Astrocyte (in vitro differentiated cells and primary cell): ENCODE data around the gene VKORC1L1. TPM values are rescaled to one million over a fixed set of nuclear protein-coding genes. Genes with fewer than 3 reads are reported as not detected.

ENCODE experiments used
- DNase-seq: peaks from one replicate; pipeline ENCODE4 v3.0.0-alpha.2; 2010; ENCODE audit warnings: low read depth
- FAIRE-seq: peaks from 2 replicates; lab custom pipeline; 2011; peaks lifted over from hg19 to GRCh38; lab: Jason Lieb, UNC
- H2AFZ ChIP-seq: 2 replicates; pipeline ENCODE4 v1.6.0; 2012; ENCODE audit warnings: low read depth, low read length, inconsistent platforms
- H3K27ac ChIP-seq: 2 replicates; pipeline ENCODE4 v1.5.1; 2011; ENCODE audit warnings: low read depth, low read length, inconsistent platforms
- H3K27me3 ChIP-seq: 2 replicates; pipeline ENCODE4 v1.6.0; 2011; ENCODE audit warnings: low read length, inconsistent platforms; ENCODE audit not compliant: insufficient read depth
- H3K36me3 ChIP-seq: 2 replicates; pipeline ENCODE4 v1.5.1; 2011; ENCODE audit warnings: low read length, inconsistent platforms; ENCODE audit not compliant: insufficient read depth
- H3K4me1 ChIP-seq: 2 replicates; pipeline ENCODE4 v1.5.1; 2011; ENCODE audit warnings: low read length, inconsistent platforms; ENCODE audit not compliant: insufficient read depth
- H3K4me2 ChIP-seq: 2 replicates; pipeline ENCODE4 v1.6.0; 2012; ENCODE audit warnings: low read length, inconsistent platforms
- H3K4me3 ChIP-seq: 2 replicates; pipeline ENCODE4 v1.5.1; 2011; ENCODE audit warnings: low read depth, mild to moderate bottlenecking, low read length, inconsistent platforms; ENCODE audit not compliant: insufficient read depth
- H3K79me2 ChIP-seq: 2 replicates; pipeline ENCODE4 v1.6.0; 2012; ENCODE audit warnings: mild to moderate bottlenecking, low read length, inconsistent platforms; ENCODE audit not compliant: insufficient read depth
- H3K9ac ChIP-seq: 2 replicates; pipeline ENCODE4 v1.6.0; 2012; ENCODE audit warnings: mild to moderate bottlenecking, low read length, inconsistent platforms
- H3K9me3 ChIP-seq: 2 replicates; pipeline ENCODE4 v1.5.1; 2012; ENCODE audit warnings: low read depth, mild to moderate bottlenecking, low read length, inconsistent platforms; ENCODE audit not compliant: insufficient read depth
- H4K20me1 ChIP-seq: 2 replicates; pipeline ENCODE4 v1.6.0; 2012; ENCODE audit warnings: low read length, inconsistent platforms; ENCODE audit not compliant: insufficient read depth
- H3K27ac Mint-ChIP-seq: one replicate; pipeline ENCODE4 v1.8.0; 2021; ENCODE audit warnings: mild to moderate bottlenecking, mixed read lengths; ENCODE audit not compliant: unreplicated experiment
- H3K27me3 Mint-ChIP-seq: one replicate; pipeline ENCODE4 v1.8.0; 2021; ENCODE audit warnings: low read depth, mixed read lengths; ENCODE audit not compliant: unreplicated experiment
- H3K36me3 Mint-ChIP-seq: one replicate; pipeline ENCODE4 v1.8.0; 2021; ENCODE audit warnings: low read depth, mixed read lengths; ENCODE audit not compliant: unreplicated experiment
- H3K4me1 Mint-ChIP-seq: one replicate; pipeline ENCODE4 v1.8.0; 2021; ENCODE audit warnings: low read depth, mixed read lengths; ENCODE audit not compliant: unreplicated experiment
- H3K4me3 Mint-ChIP-seq: one replicate; pipeline ENCODE4 v1.8.0; 2021; ENCODE audit warnings: mild to moderate bottlenecking, moderate library complexity, mixed read lengths; ENCODE audit not compliant: unreplicated experiment
- H3K9me3 Mint-ChIP-seq: one replicate; pipeline ENCODE4 v1.8.0; 2021; ENCODE audit warnings: mild to moderate bottlenecking, mixed read lengths; ENCODE audit not compliant: unreplicated experiment
- EZH2 ChIP-seq: IDR thresholded peaks from 2 replicates; pipeline ENCODE4 v1.6.1; 2012; ENCODE audit warnings: mild to moderate bottlenecking, low read length, inconsistent platforms; ENCODE audit not compliant: insufficient read depth
- total RNA-seq: library from RNA; stranded (reverse); gene quantifications from 2 replicates; pipeline ENCODE4 v1.2.1, GENCODE V29; 2021
- TF ChIP-seq, protein P1 (sequence below): IDR thresholded peaks from 2 replicates; pipeline ENCODE4 v1.5.1; 2011; ENCODE audit warnings: low read depth, mild to moderate bottlenecking, inconsistent platforms, low read length, moderate library complexity; ENCODE audit not compliant: insufficient read depth

The VKORC1L1 gene
- total RNA-seq, 1 donor from 2014 or later = 32.3 TPM

DNA sequence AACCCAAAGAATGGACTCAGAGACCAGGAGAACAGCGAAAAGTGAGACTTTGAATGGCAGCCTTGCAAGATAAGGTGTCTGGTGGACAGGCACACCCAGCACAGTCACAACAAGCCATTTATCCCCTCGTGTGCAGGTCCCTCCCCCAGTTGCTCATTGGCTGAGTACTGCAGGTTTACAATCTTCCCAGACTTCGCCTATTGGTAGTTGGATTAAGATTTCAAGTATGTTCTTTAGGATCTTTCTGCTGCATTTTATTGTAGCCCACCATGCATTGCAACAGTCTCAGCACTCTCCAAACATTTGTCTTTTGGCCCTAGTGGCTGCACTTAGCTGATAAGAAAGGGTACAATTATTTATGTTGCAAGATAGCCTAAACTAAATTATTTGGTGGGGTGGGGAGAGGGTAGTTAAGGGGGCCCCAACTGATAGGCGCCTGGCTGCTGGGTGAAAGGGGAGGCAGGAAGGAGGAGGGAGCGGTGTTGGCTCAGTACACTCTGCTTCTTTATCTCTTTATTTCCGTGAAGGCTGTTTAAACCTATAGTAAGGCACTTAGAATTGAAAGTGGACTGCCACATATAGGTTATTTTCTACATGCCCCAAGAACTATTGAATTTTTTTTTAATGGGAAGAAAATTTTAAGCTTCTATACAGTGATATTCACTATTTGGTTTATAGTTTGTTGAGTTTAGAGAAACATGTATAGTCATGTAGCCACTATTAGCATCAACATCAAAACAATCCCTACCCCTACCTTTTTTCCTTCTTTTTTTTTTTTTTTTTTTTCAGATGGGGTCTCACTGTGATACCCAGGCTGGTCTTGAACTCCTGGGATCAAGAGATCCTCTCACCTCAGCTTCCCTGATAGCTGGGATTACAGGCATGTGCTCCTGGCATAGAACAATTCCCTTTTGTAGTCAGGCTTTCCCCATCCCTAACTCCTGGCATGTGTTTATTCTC is 54.9 kb downstream of the VKORC1L1 start:
- H3K9me3 ChIP-seq = no peaks in the 10 kb centered on the region

GRCh38 chr7:65931685-65932084 is 58.8 kb downstream of the VKORC1L1 start:
- H3K27ac ChIP-seq = no peak overlapping the region
- Mint-ChIP-seq H3K9me3 (no peaks in the 10 kb centered on the region), H3K4me3 (no peak overlapping the region), H3K27ac (no peak overlapping the region), H3K27me3 (no peaks in the 10 kb centered on the region), H3K36me3 (no peaks in the 10 kb centered on the region), H3K4me1 (no peaks in the 10 kb centered on the region)
- H3K36me3 ChIP-seq = no peaks in the 10 kb centered on the region
- H4K20me1 ChIP-seq = peaks cover 46% of the 10 kb centered on the region
- no peaks in the 10 kb centered on the region for H3K27me3 ChIP-seq
- H3K79me2 ChIP-seq = peaks cover 57% of the 10 kb centered on the region
- no peak for FAIRE-seq
- H3K4me2 ChIP-seq = no peak overlapping the region
- DNase-seq = no peak
- H3K4me1 ChIP-seq = no peaks in the 10 kb centered on the region
- H2AFZ ChIP-seq = no peak overlapping the region
- TF ChIP-seq, protein P1, sequence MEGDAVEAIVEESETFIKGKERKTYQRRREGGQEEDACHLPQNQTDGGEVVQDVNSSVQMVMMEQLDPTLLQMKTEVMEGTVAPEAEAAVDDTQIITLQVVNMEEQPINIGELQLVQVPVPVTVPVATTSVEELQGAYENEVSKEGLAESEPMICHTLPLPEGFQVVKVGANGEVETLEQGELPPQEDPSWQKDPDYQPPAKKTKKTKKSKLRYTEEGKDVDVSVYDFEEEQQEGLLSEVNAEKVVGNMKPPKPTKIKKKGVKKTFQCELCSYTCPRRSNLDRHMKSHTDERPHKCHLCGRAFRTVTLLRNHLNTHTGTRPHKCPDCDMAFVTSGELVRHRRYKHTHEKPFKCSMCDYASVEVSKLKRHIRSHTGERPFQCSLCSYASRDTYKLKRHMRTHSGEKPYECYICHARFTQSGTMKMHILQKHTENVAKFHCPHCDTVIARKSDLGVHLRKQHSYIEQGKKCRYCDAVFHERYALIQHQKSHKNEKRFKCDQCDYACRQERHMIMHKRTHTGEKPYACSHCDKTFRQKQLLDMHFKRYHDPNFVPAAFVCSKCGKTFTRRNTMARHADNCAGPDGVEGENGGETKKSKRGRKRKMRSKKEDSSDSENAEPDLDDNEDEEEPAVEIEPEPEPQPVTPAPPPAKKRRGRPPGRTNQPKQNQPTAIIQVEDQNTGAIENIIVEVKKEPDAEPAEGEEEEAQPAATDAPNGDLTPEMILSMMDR = no peak
- TF ChIP-seq EZH2 = no peak
- no peak overlapping the region for H3K4me3 ChIP-seq
- no peaks in the 10 kb centered on the region for H3K9me3 ChIP-seq
- H3K9ac ChIP-seq = no peak overlapping the region

More for the DNA sequence above, 54.9 kb downstream of the VKORC1L1 start:
- Histone ChIP-seq H3K79me2 (peaks cover 31% of the 10 kb centered on the region), H3K27me3 (no peaks in the 10 kb centered on the region), H3K9ac (no peak overlapping the region), H3K36me3 (no peaks in the 10 kb centered on the region), H3K4me1 (no peaks in the 10 kb centered on the region), H2AFZ (no peak overlapping the region), H4K20me1 (peaks cover 52% of the 10 kb centered on the region), H3K4me3 (no peak overlapping the region), H3K4me2 (no peak overlapping the region), H3K27ac (no peak overlapping the region)
- no peak overlapping the region for H3K4me3 Mint-ChIP-seq
- H3K9me3 Mint-ChIP-seq = peaks cover 4% of the 10 kb centered on the region
- no peaks in the 10 kb centered on the region for H3K27me3 Mint-ChIP-seq
- DNase-seq (no peak), FAIRE-seq (no peak)
- TF ChIP-seq, protein P1 = no peak
- TF ChIP-seq EZH2 = no peak
- H3K36me3 Mint-ChIP-seq = no peaks in the 10 kb centered on the region
- H3K4me1 Mint-ChIP-seq = peaks cover 4% of the 10 kb centered on the region
- no peak overlapping the region for H3K27ac Mint-ChIP-seq

GRCh38 chr7:65937296-65937695 is 64.4 kb downstream of the VKORC1L1 start:
- H3K27me3 ChIP-seq = no peaks in the 10 kb centered on the region
- FAIRE-seq = no peak
- H3K27ac ChIP-seq = no peak overlapping the region
- TF ChIP-seq EZH2 = no peak
- TF ChIP-seq, protein P1 = no peak
- Mint-ChIP-seq H3K9me3 (no peaks in the 10 kb centered on the region), H3K4me1 (peaks cover 6% of the 10 kb centered on the region), H3K27me3 (no peaks in the 10 kb centered on the region), H3K27ac (peak overlapping the region; percentile 20), H3K4me3 (no peak overlapping the region), H3K36me3 (peaks cover 11% of the 10 kb centered on the region)
- H2AFZ ChIP-seq = no peak overlapping the region
- no peaks in the 10 kb centered on the region for H3K36me3 ChIP-seq
- no peaks in the 10 kb centered on the region for H3K9me3 ChIP-seq
- no peak overlapping the region for H3K9ac ChIP-seq
- H4K20me1 ChIP-seq = peaks cover 27% of the 10 kb centered on the region
- H3K4me1 ChIP-seq = no peaks in the 10 kb centered on the region
- no peak overlapping the region for H3K4me2 ChIP-seq
- peaks cover 46% of the 10 kb centered on the region for H3K79me2 ChIP-seq
- no peak for DNase-seq
- H3K4me3 ChIP-seq = no peak overlapping the region
